Suppressor macrophage treated with lipopolysaccharide for 1 hour (primary cell): ENCODE results near the gene ITGAL.
"Not testable (repeated sequence)": the region's sequence is repeated elsewhere in the genome, so short reads cannot be mapped to it uniquely, and the experiment has no call there.

Experiments
- DNase-seq, 3 donors: peaks; one replicate each; pipeline ENCODE4 v3.0.0-alpha.2; 2020 to 2022

Gene ITGAL

GRCh38 chr16:30472328-30472942, at the start of gene ITGAL:
ITGAL (plus strand) TSS chr16:30472742; CDS start chr16:30472838, 96 bp downstream.
- DNase-seq, result peak; percentile 86 to 92 (median 90)

- DNase-seq, result no peak
Observed at GRCh38 chr16:30428055-30428454, 44.5 kb upstream of the ITGAL start.

- no peak for DNase-seq
Observed at GRCh38 chr16:30429418-30429677, 43.2 kb upstream of the ITGAL start.

- DNase-seq, result peak; percentile 97 to 98 (median 98)
Observed at GRCh38 chr16:30429678-30430427, 42.7 kb upstream of the ITGAL start, which contains the start of gene DCTPP1. DCTPP1 (minus strand) TSS chr16:30430030; CDS start chr16:30429980, 50 bp downstream.

GRCh38 chr16:30430428-30430970, 42.0 kb upstream of the ITGAL start:
- peak in 1 of 3 donors; percentile 18 for DNase-seq

- no peak for DNase-seq
Observed at GRCh38 chr16:30434852-30435251, 37.7 kb upstream of the ITGAL start.

- DNase-seq, result no peak
Observed at GRCh38 chr16:30437511-30438046, 35.0 kb upstream of the ITGAL start.

GRCh38 chr16:30438835-30439234, 33.7 kb upstream of the ITGAL start:
- DNase-seq, result no peak

GRCh38 chr16:30439720-30440348, 32.7 kb upstream of the ITGAL start:
- peak; percentile 72 to 84 (median 84) for DNase-seq

- peak; percentile 54 to 59 (median 57) for DNase-seq
Observed at GRCh38 chr16:30443631-30444030, 28.9 kb upstream of the ITGAL start.

- DNase-seq, result no peak
Observed at GRCh38 chr16:30444231-30445148, 28.1 kb upstream of the ITGAL start.

GRCh38 chr16:30445149-30445407, 27.5 kb upstream of the ITGAL start:
- no peak for DNase-seq

GRCh38 chr16:30445408-30446202, 26.9 kb upstream of the ITGAL start, which contains the start of gene SEPHS2:
SEPHS2 (minus strand) TSS chr16:30445874; CDS start chr16:30445727, 147 bp downstream.
- peak; percentile 96 to 99 (median 98) for DNase-seq

GRCh38 chr16:30446203-30446595, 26.3 kb upstream of the ITGAL start:
- DNase-seq, result peak in 2 of 3 donors; percentile 26 to 32

GRCh38 chr16:30447512-30448226, 24.9 kb upstream of the ITGAL start:
- no peak for DNase-seq

GRCh38 chr16:30449116-30449435, 23.5 kb upstream of the ITGAL start:
- DNase-seq, result no peak

GRCh38 chr16:30452709-30453580, 19.6 kb upstream of the ITGAL start:
- not testable (repeated sequence) for DNase-seq

GRCh38 chr16:30456302-30456701, 16.2 kb upstream of the ITGAL start:
- DNase-seq, result no peak

- DNase-seq, result no peak
Observed at GRCh38 chr16:30457256-30457655, 15.3 kb upstream of the ITGAL start.
